Astrocyte (in vitro differentiated cells and primary cell): ENCODE data around the gene SNX32. TPM values are rescaled to one million over a fixed set of nuclear protein-coding genes. Genes with fewer than 3 reads are reported as not detected.

ENCODE experiments used
- DNase-seq: peaks from one replicate; pipeline ENCODE4 v3.0.0-alpha.2; 2010; ENCODE audit warnings: low read depth
- FAIRE-seq: peaks from 2 replicates; lab custom pipeline; 2011; peaks lifted over from hg19 to GRCh38; lab: Jason Lieb, UNC
- H2AFZ ChIP-seq: 2 replicates; pipeline ENCODE4 v1.6.0; 2012; ENCODE audit warnings: low read depth, low read length, inconsistent platforms
- H3K27ac ChIP-seq: 2 replicates; pipeline ENCODE4 v1.5.1; 2011; ENCODE audit warnings: low read depth, low read length, inconsistent platforms
- H3K27me3 ChIP-seq: 2 replicates; pipeline ENCODE4 v1.6.0; 2011; ENCODE audit warnings: low read length, inconsistent platforms; ENCODE audit not compliant: insufficient read depth
- H3K36me3 ChIP-seq: 2 replicates; pipeline ENCODE4 v1.5.1; 2011; ENCODE audit warnings: low read length, inconsistent platforms; ENCODE audit not compliant: insufficient read depth
- H3K4me1 ChIP-seq: 2 replicates; pipeline ENCODE4 v1.5.1; 2011; ENCODE audit warnings: low read length, inconsistent platforms; ENCODE audit not compliant: insufficient read depth
- H3K4me2 ChIP-seq: 2 replicates; pipeline ENCODE4 v1.6.0; 2012; ENCODE audit warnings: low read length, inconsistent platforms
- H3K4me3 ChIP-seq: 2 replicates; pipeline ENCODE4 v1.5.1; 2011; ENCODE audit warnings: low read depth, mild to moderate bottlenecking, low read length, inconsistent platforms; ENCODE audit not compliant: insufficient read depth
- H3K79me2 ChIP-seq: 2 replicates; pipeline ENCODE4 v1.6.0; 2012; ENCODE audit warnings: mild to moderate bottlenecking, low read length, inconsistent platforms; ENCODE audit not compliant: insufficient read depth
- H3K9ac ChIP-seq: 2 replicates; pipeline ENCODE4 v1.6.0; 2012; ENCODE audit warnings: mild to moderate bottlenecking, low read length, inconsistent platforms
- H3K9me3 ChIP-seq: 2 replicates; pipeline ENCODE4 v1.5.1; 2012; ENCODE audit warnings: low read depth, mild to moderate bottlenecking, low read length, inconsistent platforms; ENCODE audit not compliant: insufficient read depth
- H4K20me1 ChIP-seq: 2 replicates; pipeline ENCODE4 v1.6.0; 2012; ENCODE audit warnings: low read length, inconsistent platforms; ENCODE audit not compliant: insufficient read depth
- H3K27ac Mint-ChIP-seq: one replicate; pipeline ENCODE4 v1.8.0; 2021; ENCODE audit warnings: mild to moderate bottlenecking, mixed read lengths; ENCODE audit not compliant: unreplicated experiment
- H3K27me3 Mint-ChIP-seq: one replicate; pipeline ENCODE4 v1.8.0; 2021; ENCODE audit warnings: low read depth, mixed read lengths; ENCODE audit not compliant: unreplicated experiment
- H3K36me3 Mint-ChIP-seq: one replicate; pipeline ENCODE4 v1.8.0; 2021; ENCODE audit warnings: low read depth, mixed read lengths; ENCODE audit not compliant: unreplicated experiment
- H3K4me1 Mint-ChIP-seq: one replicate; pipeline ENCODE4 v1.8.0; 2021; ENCODE audit warnings: low read depth, mixed read lengths; ENCODE audit not compliant: unreplicated experiment
- H3K4me3 Mint-ChIP-seq: one replicate; pipeline ENCODE4 v1.8.0; 2021; ENCODE audit warnings: mild to moderate bottlenecking, moderate library complexity, mixed read lengths; ENCODE audit not compliant: unreplicated experiment
- H3K9me3 Mint-ChIP-seq: one replicate; pipeline ENCODE4 v1.8.0; 2021; ENCODE audit warnings: mild to moderate bottlenecking, mixed read lengths; ENCODE audit not compliant: unreplicated experiment
- EZH2 ChIP-seq: IDR thresholded peaks from 2 replicates; pipeline ENCODE4 v1.6.1; 2012; ENCODE audit warnings: mild to moderate bottlenecking, low read length, inconsistent platforms; ENCODE audit not compliant: insufficient read depth
- total RNA-seq: library from RNA; stranded (reverse); gene quantifications from 2 replicates; pipeline ENCODE4 v1.2.1, GENCODE V29; 2021
- TF ChIP-seq, protein P1 (sequence below): IDR thresholded peaks from 2 replicates; pipeline ENCODE4 v1.5.1; 2011; ENCODE audit warnings: low read depth, mild to moderate bottlenecking, inconsistent platforms, low read length, moderate library complexity; ENCODE audit not compliant: insufficient read depth

SNX32 gene
- total RNA-seq, 1 donor from 2014 or later = 1.2 TPM

DNA sequence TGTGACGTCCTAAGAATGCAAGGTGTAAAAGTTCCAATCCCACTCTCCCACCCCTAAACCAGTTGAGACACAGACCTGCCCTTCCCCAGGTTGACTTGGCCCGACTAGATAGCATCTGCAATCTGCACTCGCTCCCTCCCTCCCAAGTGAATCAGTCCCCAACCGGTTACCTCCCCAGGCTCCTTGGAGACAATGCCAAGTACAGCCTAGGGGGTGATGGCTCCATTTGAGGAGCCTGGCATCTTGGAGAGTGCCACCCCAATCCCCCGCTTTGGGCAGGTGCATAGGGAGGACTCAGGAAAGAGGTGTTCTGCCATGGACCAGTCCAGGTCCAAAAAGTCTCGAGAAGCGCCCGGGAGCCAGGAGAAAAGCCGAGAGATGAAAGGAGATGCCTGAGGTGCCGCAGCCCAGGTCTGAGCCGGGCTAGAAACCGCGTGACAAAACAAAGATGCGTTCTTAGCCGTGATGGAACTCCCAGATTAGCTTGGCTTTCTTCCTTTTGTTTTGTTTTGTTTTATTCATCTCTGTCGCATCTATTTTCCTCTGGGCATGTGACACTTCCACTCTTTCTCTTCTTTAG is 18.7 kb upstream of the SNX32 start:
- no peaks in the 10 kb centered on the region for H3K36me3 ChIP-seq
- no peak overlapping the region for H3K27ac Mint-ChIP-seq
- no peaks in the 10 kb centered on the region for H4K20me1 ChIP-seq
- no peaks in the 10 kb centered on the region for H3K9me3 ChIP-seq
- H3K4me3 ChIP-seq = no peak overlapping the region
- DNase-seq (no peak), FAIRE-seq (no peak)
- no peaks in the 10 kb centered on the region for H3K4me1 Mint-ChIP-seq
- H3K79me2 ChIP-seq = no peaks in the 10 kb centered on the region
- H3K9ac ChIP-seq = no peak overlapping the region
- no peak overlapping the region for H2AFZ ChIP-seq
- no peak overlapping the region for H3K4me3 Mint-ChIP-seq
- H3K27ac ChIP-seq = no peak overlapping the region
- TF ChIP-seq, protein P1, sequence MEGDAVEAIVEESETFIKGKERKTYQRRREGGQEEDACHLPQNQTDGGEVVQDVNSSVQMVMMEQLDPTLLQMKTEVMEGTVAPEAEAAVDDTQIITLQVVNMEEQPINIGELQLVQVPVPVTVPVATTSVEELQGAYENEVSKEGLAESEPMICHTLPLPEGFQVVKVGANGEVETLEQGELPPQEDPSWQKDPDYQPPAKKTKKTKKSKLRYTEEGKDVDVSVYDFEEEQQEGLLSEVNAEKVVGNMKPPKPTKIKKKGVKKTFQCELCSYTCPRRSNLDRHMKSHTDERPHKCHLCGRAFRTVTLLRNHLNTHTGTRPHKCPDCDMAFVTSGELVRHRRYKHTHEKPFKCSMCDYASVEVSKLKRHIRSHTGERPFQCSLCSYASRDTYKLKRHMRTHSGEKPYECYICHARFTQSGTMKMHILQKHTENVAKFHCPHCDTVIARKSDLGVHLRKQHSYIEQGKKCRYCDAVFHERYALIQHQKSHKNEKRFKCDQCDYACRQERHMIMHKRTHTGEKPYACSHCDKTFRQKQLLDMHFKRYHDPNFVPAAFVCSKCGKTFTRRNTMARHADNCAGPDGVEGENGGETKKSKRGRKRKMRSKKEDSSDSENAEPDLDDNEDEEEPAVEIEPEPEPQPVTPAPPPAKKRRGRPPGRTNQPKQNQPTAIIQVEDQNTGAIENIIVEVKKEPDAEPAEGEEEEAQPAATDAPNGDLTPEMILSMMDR = no peak
- TF ChIP-seq EZH2 = no peak
- H3K9me3 Mint-ChIP-seq = no peaks in the 10 kb centered on the region
- H3K4me1 ChIP-seq = no peaks in the 10 kb centered on the region
- peaks cover 5% of the 10 kb centered on the region for H3K27me3 ChIP-seq
- H3K27me3 Mint-ChIP-seq = peaks cover 33% of the 10 kb centered on the region
- H3K4me2 ChIP-seq = no peak overlapping the region
- peaks cover 7% of the 10 kb centered on the region for H3K36me3 Mint-ChIP-seq

DNA sequence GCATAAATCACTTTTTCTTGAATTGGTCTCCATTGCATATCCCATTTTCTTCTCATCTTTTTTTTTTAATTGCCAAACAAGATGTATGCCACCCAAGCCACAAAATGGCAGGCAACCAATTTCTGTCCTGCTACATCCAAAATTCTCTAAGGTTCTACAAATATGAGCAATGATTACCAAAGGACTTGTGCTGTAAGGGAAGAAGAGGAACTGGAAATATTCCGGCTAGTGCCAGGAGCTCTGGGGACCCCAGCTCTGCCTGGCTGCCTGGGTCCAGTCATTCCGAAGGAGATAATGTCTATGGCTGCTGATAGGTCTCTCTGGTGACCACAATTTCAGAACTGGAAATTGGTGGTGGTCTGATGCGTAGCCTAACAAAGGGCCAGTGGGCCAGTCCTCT is 17.1 kb upstream of the SNX32 start:
- Mint-ChIP-seq H3K4me1 (no peaks in the 10 kb centered on the region), H3K36me3 (no peaks in the 10 kb centered on the region), H3K27me3 (peaks cover 18% of the 10 kb centered on the region), H3K9me3 (no peaks in the 10 kb centered on the region), H3K4me3 (peak overlapping the region; percentile 88), H3K27ac (no peak overlapping the region)
- no peak for FAIRE-seq
- DNase-seq = no peak
- Histone ChIP-seq H3K4me1 (no peaks in the 10 kb centered on the region), H3K27me3 (peaks cover 5% of the 10 kb centered on the region), H3K27ac (no peak overlapping the region), H2AFZ (no peak overlapping the region), H4K20me1 (no peaks in the 10 kb centered on the region), H3K79me2 (no peaks in the 10 kb centered on the region), H3K4me3 (no peak overlapping the region), H3K4me2 (no peak overlapping the region), H3K9me3 (no peaks in the 10 kb centered on the region), H3K36me3 (no peaks in the 10 kb centered on the region), H3K9ac (no peak overlapping the region)
- TF ChIP-seq EZH2 = no peak
- TF ChIP-seq, protein P1 = no peak

DNA sequence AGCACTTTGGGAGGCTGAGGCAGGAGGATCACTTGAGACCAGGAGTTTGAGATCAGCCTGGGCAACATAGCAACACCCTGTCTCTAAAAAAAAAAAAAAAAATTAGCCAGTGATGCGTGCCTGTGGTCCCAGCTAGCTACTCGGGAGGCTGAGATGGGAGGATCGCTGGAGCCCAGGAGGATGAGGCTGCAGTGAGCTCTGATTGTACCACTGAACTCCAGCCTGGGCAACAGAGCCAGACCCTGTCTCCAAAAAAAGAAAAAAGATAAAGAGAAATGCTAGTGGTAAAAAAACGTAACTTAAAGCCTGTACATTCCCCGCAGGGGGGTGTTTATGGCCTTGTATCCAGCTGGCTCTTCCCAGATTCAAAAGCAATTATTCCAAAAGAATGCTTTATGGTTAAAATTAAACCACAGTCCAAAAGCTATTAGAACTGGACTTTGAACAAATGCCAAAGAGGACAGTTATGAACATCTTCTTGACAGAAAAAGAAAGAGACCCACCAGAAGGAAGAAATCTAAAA is 16.4 kb upstream of the SNX32 start:
- DNase-seq (no peak), FAIRE-seq (no peak)
- peaks cover 5% of the 10 kb centered on the region for H3K27me3 ChIP-seq
- H3K9me3 ChIP-seq = no peaks in the 10 kb centered on the region
- peak overlapping the region; percentile 91 for H3K4me2 ChIP-seq
- no peaks in the 10 kb centered on the region for H3K36me3 Mint-ChIP-seq
- H2AFZ ChIP-seq = peak overlapping the region; percentile 89
- no peaks in the 10 kb centered on the region for H3K4me1 ChIP-seq
- no peaks in the 10 kb centered on the region for H3K4me1 Mint-ChIP-seq
- no peaks in the 10 kb centered on the region for H3K9me3 Mint-ChIP-seq
- TF ChIP-seq, protein P1 = no peak
- no peak for TF ChIP-seq EZH2
- no peaks in the 10 kb centered on the region for H4K20me1 ChIP-seq
- H3K27ac Mint-ChIP-seq = peak overlapping the region; percentile 53
- peak overlapping the region; percentile 69 for H3K4me3 ChIP-seq
- peaks cover 11% of the 10 kb centered on the region for H3K27me3 Mint-ChIP-seq
- no peaks in the 10 kb centered on the region for H3K36me3 ChIP-seq
- peak overlapping the region; percentile 88 for H3K4me3 Mint-ChIP-seq
- H3K9ac ChIP-seq = peak overlapping the region; percentile 76
- H3K79me2 ChIP-seq = no peaks in the 10 kb centered on the region
- no peak overlapping the region for H3K27ac ChIP-seq
